Activated CD4-positive, alpha-beta T cell treated with anti-CD3 and anti-CD28 coated beads, Interleukin-2, amount 10 ng/mL, durations not matched to agents 7 days and 5 days (primary cell): ENCODE results near the gene CAGE1. TPM values are rescaled to one million over a fixed set of nuclear protein-coding genes. Genes with fewer than 3 reads are reported as not detected.
"Not testable (repeated sequence)": the region's sequence is repeated elsewhere in the genome, so short reads cannot be mapped to it uniquely, and the experiment has no call there.

Experiments used
- CTCF ChIA-PET: fragments of 350-600 bp; sonication (Branson Sonifier 250); formaldehyde crosslinking; loops from one replicate; lab custom pipeline; 2021; ENCODE audit warnings: antibody characterized with exemption; lab: Charles Lee
- POLR2A ChIA-PET: fragments of 350-600 bp; sonication (Branson Sonifier 250); formaldehyde crosslinking; loops from one replicate; lab custom pipeline; 2021; ENCODE audit warnings: antibody characterized with exemption; lab: Charles Lee
- DNase-seq: peaks from one replicate; pipeline ENCODE4 v3.0.0-alpha.2; 2020
- H3K27ac Mint-ChIP-seq: one replicate; pipeline ENCODE4 v1.8.0; 2021; ENCODE audit warnings: mild to moderate bottlenecking, moderate library complexity, mixed read lengths
- H3K27me3 Mint-ChIP-seq: one replicate; pipeline ENCODE4 v1.8.0; 2021; ENCODE audit warnings: mixed read lengths
- H3K36me3 Mint-ChIP-seq: one replicate; pipeline ENCODE4 v1.8.0; 2021; ENCODE audit warnings: low read depth, mixed read lengths
- H3K4me1 Mint-ChIP-seq: one replicate; pipeline ENCODE4 v1.8.0; 2021; ENCODE audit warnings: mixed read lengths
- H3K4me3 Mint-ChIP-seq: one replicate; pipeline ENCODE4 v1.8.0; 2021; ENCODE audit warnings: mild to moderate bottlenecking, moderate library complexity, mixed read lengths
- H3K9me3 Mint-ChIP-seq: one replicate; pipeline ENCODE4 v1.8.0; 2021; ENCODE audit warnings: mixed read lengths
- total RNA-seq, 2 experiments: library from RNA; stranded (reverse); gene quantifications; one replicate each; pipeline ENCODE4 v1.2.3, GENCODE V29; 2021

The CAGE1 gene
- total RNA-seq, 2 experiments from 2014 or later: 0.12 TPM; not detected in 1

GRCh38 chr6:7401075-7401474, 11.5 kb upstream of the CAGE1 start:
- Mint-ChIP-seq H3K36me3 (peaks cover 43% of the 10 kb centered on the region), H3K9me3 (no peaks in the 10 kb centered on the region), H3K27me3 (no peaks in the 10 kb centered on the region), H3K4me3 (no peak overlapping the region), H3K4me1 (no peaks in the 10 kb centered on the region), H3K27ac (no peak overlapping the region)
- no peak for DNase-seq
- ChIA-PET CTCF (interaction anchor here (0.6 to 0.9 kb wide), 3 partner anchors 10 to 242 kb away, joined by 3 read pairs; no protein-coding TSS in a partner anchor), POLR2A (no interaction called here)

DNA sequence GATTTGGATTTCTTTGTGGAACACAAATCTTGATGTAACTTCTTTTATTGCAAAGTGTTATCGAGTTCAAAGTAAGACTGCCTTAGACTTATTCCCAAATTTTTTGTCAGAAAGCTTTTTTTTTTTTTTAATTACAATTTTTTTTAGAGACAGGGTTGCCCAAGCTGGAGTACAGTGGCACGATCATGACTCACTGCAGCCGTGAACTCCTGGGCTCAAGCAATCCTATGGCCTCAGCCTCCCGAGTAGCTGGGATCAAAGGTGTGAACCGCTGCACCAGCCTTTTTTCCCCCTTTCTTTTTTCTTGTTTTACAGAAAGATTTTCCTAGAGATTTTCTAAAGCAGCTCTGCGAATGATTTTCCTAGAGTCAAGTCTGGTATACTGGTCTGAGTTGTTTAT, 2.9 kb upstream of the CAGE1 start:
- no peak overlapping the region for H3K4me3 Mint-ChIP-seq
- H3K9me3 Mint-ChIP-seq: no peaks in the 10 kb centered on the region
- H3K27ac Mint-ChIP-seq: no peak overlapping the region
- POLR2A ChIA-PET: no interaction called here
- peaks cover 38% of the 10 kb centered on the region for H3K36me3 Mint-ChIP-seq
- CTCF ChIA-PET: interaction anchor here (1.5 kb wide), 1 partner anchor 15 kb away, joined by 3 read pairs; no protein-coding TSS in a partner anchor
- DNase-seq: no peak
- no peaks in the 10 kb centered on the region for H3K27me3 Mint-ChIP-seq
- peaks cover 41% of the 10 kb centered on the region for H3K4me1 Mint-ChIP-seq

DNA sequence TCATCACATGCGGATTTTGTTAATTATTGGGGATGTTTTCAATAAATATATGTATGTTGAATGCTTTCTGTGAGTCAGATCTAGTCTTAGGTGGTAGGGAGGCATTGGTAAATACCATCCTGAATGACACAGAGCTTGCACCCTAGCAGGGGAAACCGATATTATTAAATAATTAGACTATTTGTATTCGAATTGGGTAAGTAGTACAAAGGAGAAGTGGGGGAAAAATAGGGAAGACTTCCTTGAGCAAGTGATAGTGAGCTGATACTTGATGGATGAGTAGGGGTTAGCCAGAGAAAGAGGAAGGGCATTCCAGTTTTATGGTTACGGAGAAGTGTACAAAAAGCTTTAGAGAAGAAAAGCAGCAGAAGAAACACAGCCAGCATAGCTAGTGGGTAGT, 1.6 kb upstream of the CAGE1 start:
- Mint-ChIP-seq H3K36me3 (peaks cover 38% of the 10 kb centered on the region), H3K4me1 (peaks cover 41% of the 10 kb centered on the region), H3K9me3 (no peaks in the 10 kb centered on the region), H3K27me3 (no peaks in the 10 kb centered on the region), H3K4me3 (peak overlapping the region; percentile 89), H3K27ac (no peak overlapping the region)
- no peak for DNase-seq
- ChIA-PET POLR2A (no interaction called here), CTCF (interaction anchor here (0.5 to 1.5 kb wide), 3 partner anchors 9 to 13 kb away, joined by 3 to 5 read pairs (median 3); no protein-coding TSS in a partner anchor)

- Mint-ChIP-seq H3K27ac (peak overlapping the region; percentile 94), H3K36me3 (peaks cover 32% of the 10 kb centered on the region), H3K4me1 (peaks cover 41% of the 10 kb centered on the region), H3K27me3 (no peaks in the 10 kb centered on the region), H3K9me3 (no peaks in the 10 kb centered on the region), H3K4me3 (peak overlapping the region; percentile 89)
- CTCF ChIA-PET: interaction anchor here (0.9 to 1.6 kb wide), 4 partner anchors 30 to 199 kb away, joined by 3 read pairs; partner anchors contain the start of gene SNRNP48
- DNase-seq: peak; percentile 64
- POLR2A ChIA-PET: interaction anchor here (1.4 kb wide), 1 partner anchor 77 kb away, joined by 3 read pairs; no protein-coding TSS in a partner anchor
Observed at GRCh38 chr6:7390226-7390878, 810 bp upstream of the CAGE1 start.

- Mint-ChIP-seq H3K4me1 (peaks cover 41% of the 10 kb centered on the region), H3K9me3 (no peaks in the 10 kb centered on the region), H3K27ac (peak overlapping the region; percentile 94), H3K4me3 (peak overlapping the region; percentile 89), H3K27me3 (no peaks in the 10 kb centered on the region), H3K36me3 (peaks cover 23% of the 10 kb centered on the region)
- POLR2A ChIA-PET: interaction anchor here (0.6 to 0.7 kb wide), 2 partner anchors 13 to 73 kb away, joined by 3 read pairs; no protein-coding TSS in a partner anchor
- CTCF ChIA-PET: interaction anchor here (0.9 to 1.6 kb wide), 6 partner anchors 8 to 200 kb away, joined by 3 to 4 read pairs (median 3); partner anchors contain the start of gene SNRNP48
- no peak for DNase-seq
Observed at GRCh38 chr6:7389162-7389450, 436 bp downstream of the CAGE1 start.

- H3K27ac Mint-ChIP-seq: no peak overlapping the region
- POLR2A ChIA-PET: no interaction called here
- H3K4me3 Mint-ChIP-seq: no peak overlapping the region
- no peaks in the 10 kb centered on the region for H3K9me3 Mint-ChIP-seq
- no peaks in the 10 kb centered on the region for H3K4me1 Mint-ChIP-seq
- CTCF ChIA-PET: interaction anchor here (0.5 to 0.8 kb wide), 2 partner anchors 14 to 23 kb away, joined by 3 to 5 read pairs; no protein-coding TSS in a partner anchor
- H3K36me3 Mint-ChIP-seq: no peaks in the 10 kb centered on the region
- peaks cover 11% of the 10 kb centered on the region for H3K27me3 Mint-ChIP-seq
- DNase-seq: no peak
Observed at GRCh38 chr6:7381092-7381491, 8.4 kb downstream of the CAGE1 start.

DNA sequence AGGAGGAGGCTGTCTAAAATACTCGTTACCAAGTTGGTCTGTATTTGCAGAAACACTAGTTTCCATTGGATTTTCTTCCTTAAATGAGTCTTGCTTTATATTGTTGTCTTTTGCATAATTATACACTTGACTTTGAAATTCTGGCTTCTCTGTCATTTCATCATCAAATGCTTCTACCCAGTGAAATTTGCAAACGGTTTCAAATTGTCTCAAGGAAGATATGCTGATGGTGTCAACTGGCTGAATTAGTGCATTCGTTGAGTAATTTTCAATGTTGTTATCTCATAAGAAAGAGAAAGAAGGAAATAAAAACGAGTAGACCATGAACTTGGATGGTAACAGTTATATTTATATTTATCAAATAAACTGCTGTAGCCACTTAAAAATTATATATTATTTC, 10.8 kb downstream of the CAGE1 start:
- Mint-ChIP-seq H3K4me1 (no peaks in the 10 kb centered on the region), H3K27me3 (peaks cover 11% of the 10 kb centered on the region), H3K4me3 (no peak overlapping the region), H3K36me3 (no peaks in the 10 kb centered on the region), H3K9me3 (no peaks in the 10 kb centered on the region), H3K27ac (no peak overlapping the region)
- ChIA-PET POLR2A (no interaction called here), CTCF (no interaction called here)
- DNase-seq: no peak

DNA sequence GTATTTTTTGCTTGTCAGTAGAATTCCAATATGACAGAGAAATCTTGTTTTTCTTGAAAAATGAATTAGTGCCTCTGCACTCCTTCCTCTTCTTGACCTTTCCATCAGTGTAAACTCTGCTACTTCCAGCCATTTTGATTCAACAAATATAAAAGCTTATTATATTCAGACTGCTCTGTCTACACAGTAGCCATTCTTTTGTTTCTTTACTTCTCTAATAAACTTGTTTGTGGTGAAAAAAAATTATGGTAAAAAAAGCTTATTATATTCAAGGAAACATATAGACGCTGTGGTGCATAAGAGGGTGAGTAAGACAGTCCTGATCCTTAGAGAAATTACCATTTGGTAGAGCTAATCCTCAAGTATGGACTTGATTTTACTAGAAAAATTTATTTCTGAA, 11.6 kb downstream of the CAGE1 start:
- Mint-ChIP-seq H3K9me3 (no peaks in the 10 kb centered on the region), H3K27ac (no peak overlapping the region), H3K36me3 (no peaks in the 10 kb centered on the region), H3K4me3 (no peak overlapping the region), H3K4me1 (no peaks in the 10 kb centered on the region), H3K27me3 (peaks cover 11% of the 10 kb centered on the region)
- CTCF ChIA-PET: interaction anchor here (1.1 kb wide), 1 partner anchor 14 kb away, joined by 3 read pairs; no protein-coding TSS in a partner anchor
- no peak for DNase-seq
- POLR2A ChIA-PET: no interaction called here

DNA sequence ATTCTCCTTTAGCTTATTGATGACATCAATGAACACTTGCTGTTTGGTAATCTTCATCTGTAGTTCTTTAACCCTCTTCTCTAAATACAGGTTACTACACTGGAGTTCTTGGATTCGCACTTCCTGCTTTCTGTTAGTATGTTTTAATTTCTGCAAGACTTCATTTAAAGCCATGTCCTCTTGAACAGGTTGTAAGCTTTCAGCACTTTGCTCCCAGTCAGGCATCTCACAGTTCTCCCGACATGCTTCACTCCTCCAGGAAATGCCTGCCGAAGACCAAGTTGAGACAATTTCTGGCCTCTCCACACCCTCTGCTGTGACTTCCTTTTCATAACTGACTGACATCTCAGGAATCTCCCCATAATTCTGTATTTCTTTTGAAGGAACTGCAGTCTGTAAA, 15.8 kb downstream of the CAGE1 start:
- Mint-ChIP-seq H3K36me3 (no peaks in the 10 kb centered on the region), H3K27me3 (peaks cover 9% of the 10 kb centered on the region), H3K9me3 (no peaks in the 10 kb centered on the region), H3K4me3 (no peak overlapping the region), H3K27ac (no peak overlapping the region), H3K4me1 (no peaks in the 10 kb centered on the region)
- ChIA-PET POLR2A (no interaction called here), CTCF (no interaction called here)
- no peak for DNase-seq

- ChIA-PET CTCF (interaction anchor here (0.8 kb wide), 1 partner anchor 529 kb away, joined by 3 read pairs; no protein-coding TSS in a partner anchor), POLR2A (no interaction called here)
- no peak overlapping the region for H3K27ac Mint-ChIP-seq
- no peak for DNase-seq
- H3K27me3 Mint-ChIP-seq: peaks cover 10% of the 10 kb centered on the region
- H3K36me3 Mint-ChIP-seq: no peaks in the 10 kb centered on the region
- no peak overlapping the region for H3K4me3 Mint-ChIP-seq
- no peaks in the 10 kb centered on the region for H3K4me1 Mint-ChIP-seq
- H3K9me3 Mint-ChIP-seq: no peaks in the 10 kb centered on the region
Observed at GRCh38 chr6:7367408-7367807, 22.1 kb downstream of the CAGE1 start.

DNA sequence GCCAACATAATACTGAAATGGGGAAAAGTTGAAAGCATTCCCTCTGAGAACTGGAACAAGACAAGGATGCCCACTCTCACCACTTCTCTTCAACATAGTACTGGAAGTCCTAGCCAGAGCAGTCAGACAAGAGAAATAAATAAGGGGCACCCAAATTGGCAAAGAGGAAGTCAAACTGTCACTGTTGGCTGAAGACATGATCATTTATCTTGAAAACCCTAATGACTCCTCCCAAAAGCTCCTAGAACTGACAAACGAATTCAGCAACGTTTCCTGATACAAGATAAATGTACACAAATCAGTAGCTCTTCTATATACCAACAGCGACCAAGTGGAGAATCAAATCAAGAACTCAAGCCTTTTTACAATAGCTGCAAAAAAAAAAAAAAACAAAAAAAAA, 37.6 kb downstream of the CAGE1 start:
- H3K9me3 Mint-ChIP-seq, H3K4me1 Mint-ChIP-seq, H3K4me3 Mint-ChIP-seq, H3K36me3 Mint-ChIP-seq, DNase-seq, POLR2A ChIA-PET, H3K27ac Mint-ChIP-seq: not testable (repeated sequence)
- H3K27me3 Mint-ChIP-seq: peaks cover 41% of the 10 kb centered on the region
- CTCF ChIA-PET: interaction anchor here (0.6 to 0.9 kb wide), 2 partner anchors 683 to 1103 kb away, joined by 3 read pairs; no protein-coding TSS in a partner anchor

DNA sequence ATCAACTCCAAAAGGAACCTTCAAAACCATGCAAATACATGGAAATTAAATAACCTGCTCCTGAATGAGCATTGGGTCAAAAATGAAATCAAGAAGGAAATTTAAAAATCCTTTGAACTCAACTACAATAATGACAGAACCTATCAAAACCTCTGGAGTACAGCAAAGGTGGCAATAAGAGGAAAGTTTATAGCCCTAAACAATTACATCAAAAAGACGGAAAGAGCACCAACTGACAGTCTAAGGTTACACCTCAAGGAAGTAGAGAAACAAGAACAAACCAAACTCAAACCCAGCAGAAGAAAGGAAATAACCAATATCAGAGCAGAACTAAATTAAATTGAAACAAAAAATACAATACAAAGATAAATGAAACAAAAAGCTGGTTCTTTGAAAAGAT, 39.0 kb downstream of the CAGE1 start:
- DNase-seq, H3K27ac Mint-ChIP-seq, H3K36me3 Mint-ChIP-seq, H3K9me3 Mint-ChIP-seq, H3K4me1 Mint-ChIP-seq, H3K4me3 Mint-ChIP-seq, CTCF ChIA-PET, POLR2A ChIA-PET: not testable (repeated sequence)
- H3K27me3 Mint-ChIP-seq: peaks cover 41% of the 10 kb centered on the region

DNA sequence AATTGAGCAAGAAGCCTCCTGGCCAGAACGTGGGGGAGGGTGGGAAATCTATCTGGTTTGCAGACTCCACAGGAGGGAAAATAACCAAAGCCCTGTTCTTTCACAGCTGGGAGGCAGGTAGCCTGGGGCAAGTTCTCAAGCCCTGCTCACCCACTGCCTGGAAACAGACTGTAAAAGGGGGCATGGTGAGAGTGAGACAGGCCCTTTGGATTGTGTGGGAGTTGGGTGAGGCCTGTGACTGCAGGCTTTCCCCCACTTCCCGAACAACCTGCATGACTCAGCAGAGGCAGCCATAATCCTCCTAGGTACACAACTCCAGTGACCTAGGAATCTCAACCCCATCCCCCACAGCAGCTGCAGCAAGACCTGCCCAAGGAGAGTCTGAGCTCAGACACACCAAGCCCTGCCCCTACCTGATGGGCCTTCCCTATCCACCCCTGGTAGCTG, 42.0 kb downstream of the CAGE1 start:
- POLR2A ChIA-PET, H3K9me3 Mint-ChIP-seq, DNase-seq, H3K4me3 Mint-ChIP-seq, H3K27ac Mint-ChIP-seq, H3K36me3 Mint-ChIP-seq: not testable (repeated sequence)
- Mint-ChIP-seq H3K4me1 (peaks cover 17% of the 10 kb centered on the region), H3K27me3 (peaks cover 33% of the 10 kb centered on the region)
- CTCF ChIA-PET: interaction anchor here (0.9 to 1.0 kb wide), 2 partner anchors 16 to 23 kb away, joined by 3 read pairs; no protein-coding TSS in a partner anchor
